H54 (cell line): ENCODE measurements around the gene TCF19.
A peak's percentile ranks its signal among the peaks of the same experiment; 100 is the strongest.

ENCODE experiments used
- DNase-seq: peaks from one replicate; pipeline ENCODE4 v3.0.0; 2011; ENCODE audit warnings: low spot score, mixed read lengths; ENCODE audit not compliant: insufficient read length
- FAIRE-seq: peaks from 3 replicates; lab custom pipeline; 2011; peaks lifted over from hg19 to GRCh38; lab: Jason Lieb, UNC
- POLR2A ChIP-seq: IDR thresholded peaks from 2 replicates; pipeline ENCODE4 v1.6.1; 2011; ENCODE audit warnings: low read depth, mild to moderate bottlenecking, low read length

The TCF19 gene

GRCh38 chr6:31120151-31120915 lies 38.1 kb upstream of the TCF19 start, which contains the start of gene CDSN:
CDSN (minus strand) TSS chr6:31120446; CDS start chr6:31120419, 27 bp downstream.
- no peak for DNase-seq
- TF ChIP-seq POLR2A = no peak
- no peak for FAIRE-seq

DNA sequence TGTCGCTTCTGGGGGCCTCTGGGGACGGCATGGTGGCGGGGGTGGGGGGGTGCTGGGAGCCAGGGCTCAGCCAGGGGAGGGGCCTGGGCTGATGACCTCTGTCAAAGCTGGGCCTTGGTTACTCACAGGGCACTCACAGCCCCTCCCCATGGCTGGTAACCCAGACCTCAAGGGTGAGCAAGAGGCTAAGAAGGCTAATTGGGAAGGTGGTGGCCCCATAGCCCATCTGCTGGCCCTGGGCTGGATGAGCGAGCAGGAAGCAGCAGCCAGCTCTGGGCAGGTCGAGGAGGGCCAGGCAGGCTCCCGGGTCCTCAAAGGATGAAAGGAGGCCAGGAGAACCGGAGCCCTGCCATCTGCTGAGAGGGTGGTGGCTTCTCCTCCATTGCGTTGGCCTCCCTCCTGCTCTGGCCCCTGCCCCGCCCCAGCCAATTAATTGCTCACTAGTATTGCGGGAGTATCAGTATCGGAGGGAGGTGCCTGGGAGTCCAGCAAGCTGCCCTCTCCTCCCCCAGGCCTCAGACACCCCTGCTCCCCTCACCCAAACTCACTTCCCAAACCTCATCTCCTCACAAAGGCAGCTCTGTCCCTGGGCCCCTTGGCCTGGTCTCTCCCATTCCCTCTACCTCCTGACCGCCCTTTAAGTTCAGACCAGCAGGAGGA lies 37.1 kb upstream of the TCF19 start:
- TF ChIP-seq POLR2A = no peak
- DNase-seq = no peak

GRCh38 chr6:31122791-31123706 lies 35.3 kb upstream of the TCF19 start:
- DNase-seq = peak; percentile 86
- FAIRE-seq = peak; percentile 82
- no peak for TF ChIP-seq POLR2A

More for the DNA sequence above, 37.1 kb upstream of the TCF19 start:
- FAIRE-seq = no peak

GRCh38 chr6:31125162-31125561 lies 33.2 kb upstream of the TCF19 start:
- TF ChIP-seq POLR2A = no peak
- FAIRE-seq = no peak
- no peak for DNase-seq

DNA sequence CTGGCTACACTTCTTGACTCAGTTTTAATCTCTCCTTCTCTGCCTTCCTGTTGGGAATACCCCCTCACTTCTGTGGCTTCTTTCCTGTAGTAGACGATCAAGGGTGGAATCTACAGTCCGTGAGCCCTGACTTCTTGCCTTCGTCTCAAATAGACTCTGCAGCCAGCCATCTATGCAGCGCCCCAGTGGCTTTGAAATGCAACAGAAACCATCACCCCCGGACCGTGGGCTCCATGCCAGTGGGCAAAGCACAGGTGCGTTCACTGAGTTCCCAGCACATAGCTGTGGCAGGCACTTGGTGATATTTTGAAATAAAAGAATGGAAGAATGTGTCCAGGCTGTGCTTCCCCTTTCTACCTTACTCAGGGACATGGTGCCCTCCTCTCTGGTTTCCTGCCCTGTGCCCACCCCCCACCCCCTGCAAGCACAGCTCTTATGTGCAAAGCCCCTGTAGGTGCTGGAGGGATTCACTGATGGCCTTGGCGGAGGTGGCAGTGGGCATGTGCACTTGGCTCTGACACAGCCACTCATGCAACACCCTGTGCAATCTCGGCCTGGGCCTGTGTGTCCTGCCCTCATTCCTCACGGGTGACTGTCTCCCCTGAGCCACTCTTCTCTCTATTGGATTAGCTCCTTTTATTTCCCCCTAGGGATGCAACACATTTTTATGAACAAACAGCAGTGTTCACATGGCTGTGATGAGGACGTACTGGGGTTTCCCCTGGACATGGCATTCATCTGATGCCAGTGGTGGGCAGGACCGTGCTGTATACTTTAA lies 32.6 kb upstream of the TCF19 start:
- FAIRE-seq (no peak), DNase-seq (no peak)
- TF ChIP-seq POLR2A = no peak

- no peak for TF ChIP-seq POLR2A
- no peak for FAIRE-seq
- DNase-seq = no peak
Measured at GRCh38 chr6:31126396-31127175, 31.8 kb upstream of the TCF19 start.

DNA sequence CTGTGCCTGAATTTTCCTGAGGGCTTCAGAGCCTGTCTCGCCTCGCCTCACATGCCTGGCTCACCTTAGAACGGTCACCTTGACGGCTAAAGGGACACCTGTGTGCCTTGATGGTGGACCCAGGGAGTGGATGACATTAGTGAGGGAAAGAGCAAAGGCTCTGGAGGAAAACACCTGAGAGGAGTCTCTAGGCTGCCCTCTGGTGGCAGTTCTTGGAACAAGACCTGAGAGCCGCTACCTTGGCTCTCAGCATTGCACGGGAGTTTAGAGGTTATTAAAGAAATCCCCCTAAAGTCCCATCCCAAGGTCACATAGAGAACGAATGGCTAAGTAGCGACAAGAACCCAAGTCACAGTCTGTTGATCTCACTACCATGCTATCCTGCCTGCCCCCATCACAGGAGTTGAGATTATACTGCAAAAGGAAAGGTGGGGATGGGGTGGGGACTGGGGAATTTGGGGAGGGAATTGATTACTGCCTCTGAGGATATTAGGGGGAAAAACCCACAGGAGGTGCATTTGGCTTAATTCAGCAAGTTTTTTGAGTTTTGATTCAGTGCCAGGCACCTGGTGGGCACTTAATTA lies 30.2 kb upstream of the TCF19 start:
- FAIRE-seq = no peak
- no peak for TF ChIP-seq POLR2A
- DNase-seq = no peak

- FAIRE-seq (no peak), DNase-seq (no peak)
- TF ChIP-seq POLR2A = no peak
Measured at GRCh38 chr6:31129130-31129529, 29.3 kb upstream of the TCF19 start.

- DNase-seq (no peak), FAIRE-seq (no peak)
- TF ChIP-seq POLR2A = no peak
Measured at GRCh38 chr6:31130751-31131150, 27.6 kb upstream of the TCF19 start.

DNA sequence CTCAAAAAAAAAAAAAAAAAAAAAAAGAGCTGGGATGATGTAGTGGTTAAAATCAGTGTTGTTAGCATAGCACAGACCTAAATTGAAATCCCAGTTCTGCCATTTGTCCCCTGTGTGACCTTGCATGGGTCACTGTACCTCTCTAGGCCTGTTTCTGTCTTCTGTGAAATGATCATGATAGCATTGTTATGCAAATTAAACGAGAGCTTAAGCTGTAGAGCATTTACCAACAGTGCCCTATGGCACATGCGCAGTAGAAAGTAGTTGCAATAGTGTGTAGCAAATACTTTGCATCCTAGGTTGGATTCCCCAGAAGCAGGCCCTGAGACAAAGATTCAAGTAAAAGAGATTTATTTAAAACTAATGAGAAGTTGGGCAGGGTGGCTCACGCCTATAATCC lies 26.8 kb upstream of the TCF19 start:
- FAIRE-seq (no peak), DNase-seq (no peak)
- no peak for TF ChIP-seq POLR2A

- FAIRE-seq (no peak), DNase-seq (no peak)
- TF ChIP-seq POLR2A = no peak
Measured at GRCh38 chr6:31132806-31133205, 25.6 kb upstream of the TCF19 start.

DNA sequence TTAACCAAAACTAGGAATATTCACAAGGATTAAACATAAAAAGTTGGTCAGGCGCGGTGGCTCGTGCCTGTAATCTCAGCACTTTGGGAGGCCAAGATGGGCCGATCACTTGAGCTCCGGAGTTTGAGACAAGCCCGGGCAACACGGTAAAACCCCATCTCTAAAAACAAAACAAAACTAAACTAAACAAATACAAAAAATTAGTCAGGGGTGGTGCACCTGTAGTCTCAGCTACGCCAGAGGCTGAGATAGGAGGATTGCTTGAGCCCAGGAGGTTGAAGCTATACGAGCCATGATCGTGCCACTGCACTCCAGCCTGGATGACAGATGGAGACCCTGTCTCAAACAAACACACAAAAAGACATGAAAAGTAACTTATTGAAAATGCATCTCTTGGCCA lies 22.7 kb upstream of the TCF19 start:
- DNase-seq = no peak
- no peak for FAIRE-seq
- TF ChIP-seq POLR2A = no peak
